Endothelial cell of umbilical vein (primary cell): ENCODE measurements around the gene CCDC138. TPM values are rescaled to one million over a fixed set of nuclear protein-coding genes. Genes with fewer than 3 reads are reported as not detected.

Experiments used
- BruUV-seq: library from RNA; stranded (reverse); fragments of 400-500 nt; replicated peaks from 2 replicates; lab custom pipeline; 2021; lab: Mats Ljungman, UMichigan
- CTCF ChIA-PET: fragments of 300-600, 350-600 bp; sonication (Branson Sonifier 250); formaldehyde crosslinking; loops from one replicate; lab custom pipeline; 2021; ENCODE audit warnings: antibody characterized with exemption, inconsistent platforms; lab: Charles Lee
- POLR2A ChIA-PET: fragments of 300-600, 350-600 bp; sonication (Branson Sonifier 250); formaldehyde crosslinking; loops from one replicate; lab custom pipeline; 2021; ENCODE audit warnings: antibody characterized with exemption, inconsistent platforms; lab: Charles Lee
- DNase-seq: peaks from one replicate; pipeline ENCODE4 v3.0.0-alpha.2; 2011; ENCODE audit warnings: low read depth, low spot score
- FAIRE-seq: peaks from 2 replicates; lab custom pipeline; 2011; peaks lifted over from hg19 to GRCh38; lab: Jason Lieb, UNC
- H2AFZ ChIP-seq: 2 replicates; pipeline ENCODE4 v1.6.0; 2012; ENCODE audit warnings: low read depth, low read length, control low read depth, inconsistent platforms
- H3K27ac ChIP-seq: 2 replicates; pipeline ENCODE4 v1.5.1; 2011; ENCODE audit warnings: low read depth, mild to moderate bottlenecking, control low read depth, low read length, moderate library complexity; ENCODE audit not compliant: insufficient read depth
- H3K27me3 ChIP-seq, 2 experiments: 2 replicates each; pipeline versions ENCODE4 v1.6.0 to v1.6.1; 2011; ENCODE audit warnings: low read length in 2 of 2, mixed read lengths in 1 of 2; ENCODE audit not compliant: control insufficient read depth in 2 of 2, insufficient read depth in 2 of 2
- H3K36me3 ChIP-seq, 2 experiments: 2 replicates in 1 of 2; 3 replicates in 1 of 2; pipeline ENCODE4 v1.5.1; 2011; ENCODE audit warnings: low read length in 2 of 2, mild to moderate bottlenecking in 1 of 2, moderate library complexity in 1 of 2; ENCODE audit not compliant: control insufficient read depth in 2 of 2, insufficient read depth in 2 of 2; ENCODE audit errors: extremely low read depth in 1 of 2
- H3K4me1 ChIP-seq: 3 replicates; pipeline ENCODE4 v1.5.1; 2011; ENCODE audit warnings: mild to moderate bottlenecking, low read length; ENCODE audit not compliant: control insufficient read depth, insufficient read depth; ENCODE audit errors: extremely low read depth
- H3K4me2 ChIP-seq: 2 replicates; pipeline ENCODE4 v1.6.1; 2011; ENCODE audit warnings: low read length, control low read depth, mixed read lengths; ENCODE audit not compliant: insufficient read depth
- H3K4me3 ChIP-seq, 3 experiments: fragments of 200-600 bp in 1 of 3; sonication (generic), shearing (Covaris generic) in 1 of 3; replicated peaks in 1 of 3; 2 replicates each; pipeline ENCODE4 v1.5.1; 2011 to 2016; ENCODE audit warnings: control low read depth in 3 of 3, low read length in 3 of 3, mild to moderate bottlenecking in 2 of 3, inconsistent platforms in 1 of 3, low read depth in 1 of 3, moderate library complexity in 1 of 3; ENCODE audit not compliant: insufficient read depth in 1 of 3
- H3K79me2 ChIP-seq: 2 replicates; pipeline ENCODE4 v1.6.0; 2012; ENCODE audit warnings: low read length, inconsistent platforms; ENCODE audit not compliant: control insufficient read depth, insufficient read depth
- H3K9ac ChIP-seq: replicated peaks from 2 replicates; pipeline ENCODE3; 2011; ENCODE audit warnings: low read length, control low read depth; ENCODE audit not compliant: insufficient read depth; ENCODE audit errors: extremely low read depth
- H3K9me1 ChIP-seq: replicated peaks from 3 replicates; pipeline ENCODE4 v1.6.0; 2011; ENCODE audit warnings: mild to moderate bottlenecking, low read length; ENCODE audit not compliant: control insufficient read depth, insufficient read depth; ENCODE audit errors: extremely low read depth
- H3K9me3 ChIP-seq: replicated peaks from 2 replicates; pipeline ENCODE4 v1.5.1; 2012; ENCODE audit warnings: low read length, inconsistent platforms; ENCODE audit not compliant: control insufficient read depth, insufficient read depth
- H4K20me1 ChIP-seq: replicated peaks from 2 replicates; pipeline ENCODE3; 2011; ENCODE audit warnings: mild to moderate bottlenecking, low read length; ENCODE audit not compliant: control insufficient read depth, insufficient read depth; ENCODE audit errors: extremely low read depth
- CTCF ChIP-seq, 2 donors: IDR thresholded peaks; 1 replicate in 1 of 2; 2 replicates in 1 of 2; pipeline ENCODE4 v1.5.1; 2011; ENCODE audit warnings: low read length in 2 of 2, mild to moderate bottlenecking in 2 of 2, moderate library complexity in 2 of 2, control low read depth in 1 of 2, inconsistent platforms in 1 of 2, low read depth in 1 of 2; ENCODE audit not compliant: insufficient read depth in 1 of 2; ENCODE audit errors: extremely low read depth in 1 of 2
- GATA2 ChIP-seq: IDR thresholded peaks from 2 replicates; pipeline ENCODE4 v1.7.0; 2011; ENCODE audit warnings: low read depth, mild to moderate bottlenecking, moderate library complexity, mixed read lengths, low read length; ENCODE audit not compliant: insufficient read length, insufficient read depth
- MAX ChIP-seq: IDR thresholded peaks from 2 replicates; pipeline ENCODE4 v1.6.1; 2011; ENCODE audit not compliant: insufficient read depth, insufficient read length
- dilution Hi-C: fragments of 300-500 bp; cut with MboI; formaldehyde crosslinking; loops from one replicate; pipeline ENCODE4 v1.15.0; 2019; ENCODE audit warnings: low sequenced_read_pairs; ENCODE audit not compliant: extremely low pct_ligation_motif_present
- intact Hi-C: fragments of 100-400 bp; cut with micrococcal nuclease; formaldehyde crosslinking; loops from one replicate; pipeline ENCODE4 v1.10.0; 2022
- polyA plus RNA-seq, 4 experiments: library from polyadenylated mRNA; depleted of rRNA in 3 of 4; stranded (reverse) in 3 of 4; unstranded in 1 of 4; fragments of >200 nt; gene quantifications; 2 replicates each; pipeline versions ENCODE4 v1.2.1 to v1.2.3, GENCODE V29; 2011 to 2012; ENCODE audit warnings: missing spikeins in 1 of 4
- total RNA-seq: library from RNA; stranded (reverse); gene quantifications from 2 replicates; pipeline ENCODE4 v1.2.3, GENCODE V29; 2021

CCDC138 gene
- total and polyA plus RNA-seq, 2 donors (not counting 3 experiments of a cell fraction or from before 2014, with no cell fraction given), result 1.5 to 10.8 TPM

- H3K9ac ChIP-seq, result no peak overlapping the region
- CTCF ChIA-PET, result no interaction called here
- H3K4me3 ChIP-seq, result no peak overlapping the region
- TF ChIP-seq CTCF (IDR thresholded peaks at IDR 0.05; ENCODE audit: extremely low read depth in 1 of 2, insufficient read depth in 1 of 2, low read depth in 1 of 2, low read length in 2 of 2), result no peak
- no peak for TF ChIP-seq GATA2
- dilution Hi-C loops (no loop called here), intact Hi-C loops (no loop called here)
- no peak overlapping the region for H3K4me2 ChIP-seq
- H3K27me3 ChIP-seq, result no peaks in the 10 kb centered on the region
- FAIRE-seq (no peak), DNase-seq (no peak)
- no peaks in the 10 kb centered on the region for H3K4me1 ChIP-seq
- H3K36me3 ChIP-seq, result no peaks in the 10 kb centered on the region
- H3K79me2 ChIP-seq, result no peaks in the 10 kb centered on the region
- H2AFZ ChIP-seq, result no peak overlapping the region
- H3K9me3 ChIP-seq, result no peaks in the 10 kb centered on the region
- H4K20me1 ChIP-seq, result no peaks in the 10 kb centered on the region
- H3K27ac ChIP-seq, result no peak overlapping the region
- POLR2A ChIA-PET, result no interaction called here
- no peaks in the 10 kb centered on the region for H3K9me1 ChIP-seq
- no TSS peak for BruUV-seq
Measured at GRCh38 chr2:108923736-108924579, 137.4 kb downstream of the CCDC138 start.

DNA sequence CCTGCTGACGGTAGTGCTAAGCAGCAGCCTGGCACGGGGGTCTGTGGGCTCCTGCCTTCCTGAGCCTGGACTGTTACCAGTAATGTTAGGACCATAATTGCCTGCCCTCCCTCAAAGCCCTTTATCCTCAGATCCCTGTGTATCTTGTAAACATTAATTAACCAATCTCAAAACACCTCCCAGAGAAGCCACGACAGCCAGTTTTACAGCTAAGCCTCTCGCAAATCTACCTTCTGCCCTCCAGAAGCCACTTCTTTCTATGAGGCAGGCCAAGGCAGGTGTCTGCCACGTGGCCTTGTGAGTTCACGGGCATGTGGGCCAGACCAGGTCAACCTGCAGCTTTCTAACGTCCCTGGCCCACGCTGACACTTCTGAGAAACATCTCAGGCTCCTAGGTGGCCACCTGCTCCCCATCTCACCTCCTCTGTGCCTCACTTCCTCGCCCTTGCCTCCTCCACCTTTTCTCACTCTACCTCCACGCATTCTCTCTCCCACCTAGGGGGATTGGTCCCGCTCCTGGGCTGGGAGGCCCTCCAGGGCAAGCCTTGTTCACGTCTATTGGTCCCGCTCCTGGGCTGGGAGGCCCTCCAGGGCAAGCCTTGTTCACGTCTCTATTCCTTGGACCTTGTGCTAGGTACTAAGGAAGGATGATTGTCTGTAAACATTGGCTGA is 138.1 kb downstream of the CCDC138 start:
- TF ChIP-seq MAX, result no peak
- FAIRE-seq (no peak), DNase-seq (no peak)
- H3K79me2 ChIP-seq, result no peaks in the 10 kb centered on the region
- H3K4me1 ChIP-seq, result no peaks in the 10 kb centered on the region
- H3K9me1 ChIP-seq, result no peaks in the 10 kb centered on the region
- dilution Hi-C loops (no loop called here), intact Hi-C loops (no loop called here)
- ChIA-PET POLR2A (no interaction called here), CTCF (no interaction called here)
- no peak overlapping the region for H3K9ac ChIP-seq
- no peaks in the 10 kb centered on the region for H4K20me1 ChIP-seq
- no peak overlapping the region for H3K4me2 ChIP-seq
- H3K27ac ChIP-seq, result no peak overlapping the region
- H3K4me3 ChIP-seq, result no peak overlapping the region
- H3K9me3 ChIP-seq, result no peaks in the 10 kb centered on the region
- H2AFZ ChIP-seq, result no peak overlapping the region
- H3K36me3 ChIP-seq, result no peaks in the 10 kb centered on the region
- no TSS peak for BruUV-seq
- H3K27me3 ChIP-seq, result no peaks in the 10 kb centered on the region
